K562 (cell line): ENCODE data around the gene PRKD2. TPM values are rescaled to one million over a fixed set of nuclear protein-coding genes. Genes with fewer than 3 reads are reported as not detected.
A peak's percentile ranks its signal among the peaks of the same experiment; 100 is the strongest.

ENCODE experiments used
- ADNP ChIP-seq: fragments of 200-800 bp; sonication (Bioruptor generic); IDR thresholded peaks from 2 replicates; pipeline ENCODE4 v1.6.1; 2016; ENCODE audit warnings: missing genetic modification characterization, missing compliant biosample characterization
- DPF2 ChIP-seq: fragments of 450-650 bp; IDR thresholded peaks from 2 replicates; pipeline ENCODE4 v1.6.1; 2016
- EHMT2 ChIP-seq: fragments of 450-650 bp; IDR thresholded peaks from 2 replicates; pipeline ENCODE4 v1.6.1; 2018; ENCODE audit warnings: antibody characterized with exemption
- ETV1 ChIP-seq: fragments of 450-650 bp; conservative IDR thresholded peaks from 2 replicates; pipeline ENCODE4 v1.6.1; 2016; ENCODE audit warnings: missing genetic modification characterization, control low read depth, low read depth, missing compliant biosample characterization
- HEY1 ChIP-seq: fragments of 250-450 bp; sonication (Bioruptor Pico); IDR thresholded peaks from 2 replicates; pipeline ENCODE4 v1.5.0; 2020; ENCODE audit warnings: mild to moderate bottlenecking, moderate library complexity, borderline replicate concordance
- JUND ChIP-seq, 2 experiments: IDR thresholded peaks; 2 replicates in 1 of 2; 3 replicates in 1 of 2; pipeline ENCODE4 v1.6.1; 2011; ENCODE audit warnings: borderline replicate concordance in 2 of 2, low read depth in 2 of 2, low read length in 2 of 2, improper control_type of control experiment in 1 of 2, missing biosample characterization in 1 of 2, missing genetic modification characterization in 1 of 2, missing genetic modification reagents in 1 of 2
- POLR2AphosphoS5 ChIP-seq: IDR thresholded peaks from 2 replicates; pipeline ENCODE4 v1.6.1; 2011; ENCODE audit warnings: mild to moderate bottlenecking, low read depth, low read length, moderate library complexity; ENCODE audit not compliant: control insufficient read depth, insufficient read depth
- RBBP5 ChIP-seq: fragments of 200-600 bp; sonication (generic); IDR thresholded peaks from 2 replicates; pipeline ENCODE4 v1.6.1; 2012; ENCODE audit warnings: borderline replicate concordance, mild to moderate bottlenecking, low read length, control low read depth, inconsistent platforms; ENCODE audit not compliant: insufficient read depth, poor library complexity, severe bottlenecking
- SMAD2 ChIP-seq: fragments of 150-350 bp; IDR thresholded peaks from 2 replicates; pipeline ENCODE4 v1.6.1; 2014; ENCODE audit warnings: low read depth, mild to moderate bottlenecking, low read length
- SNRNP70 ChIP-seq: fragments of 200-400 bp; formaldehyde crosslinking; optimal IDR thresholded peaks from 2 replicates; pipeline ENCODE3; 2017; ENCODE audit warnings: low read depth, low read length
- TCF3 ChIP-seq: sonication (generic); formaldehyde crosslinking; IDR thresholded peaks from 2 replicates; pipeline ENCODE4 v1.4.0; 2020; ENCODE audit warnings: mild to moderate bottlenecking, missing genetic modification reagents
- TRIM28 ChIP-seq: fragments of 450-650 bp; IDR thresholded peaks from 2 replicates; pipeline ENCODE4 v1.6.1; 2017
- ZNF133 ChIP-seq: fragments of 250-450 bp; sonication (Bioruptor Pico); IDR thresholded peaks from 2 replicates; pipeline ENCODE4 v1.4.0; 2020; ENCODE audit warnings: mild to moderate bottlenecking
- ZNF212 ChIP-seq: fragments of 450-650 bp; formaldehyde crosslinking; IDR thresholded peaks from 2 replicates; pipeline ENCODE4 v1.4.0; 2020; ENCODE audit warnings: mild to moderate bottlenecking
- ZNF444 ChIP-seq: fragments of 250-450 bp; sonication (Bioruptor Pico); IDR thresholded peaks from 2 replicates; pipeline ENCODE4 v1.4.0; 2020; ENCODE audit warnings: mild to moderate bottlenecking, moderate library complexity
- ZZZ3 ChIP-seq: fragments of 450-650 bp; IDR thresholded peaks from 2 replicates; pipeline ENCODE4 v1.6.1; 2016; ENCODE audit warnings: antibody characterized with exemption, mild to moderate bottlenecking, moderate library complexity
- polyA plus RNA-seq, 8 experiments: library from polyadenylated mRNA; depleted of rRNA in 4 of 8; stranded (reverse) in 5 of 8; unstranded in 3 of 8; fragments of >200 nt; fragmentation: Nextera tagmentation in 2 of 8; fragmentation: Illumina TruSeq in 1 of 8; extraction: Ambion mirVana in 2 of 8; extraction: Trizol in 1 of 8; gene quantifications; 2 replicates each; pipeline versions ENCODE4 v1.2.1 to v1.2.3, GENCODE V29; 2011 to 2014; ENCODE audit warnings: inconsistent platforms in 1 of 8, missing spikeins in 1 of 8
- total RNA-seq, 7 experiments: library from RNA; depleted of rRNA in 6 of 7; stranded (reverse); fragments of >200 nt in 6 of 7; fragmentation: Illumina TruSeq in 2 of 7; extraction: Trizol in 2 of 7; gene quantifications; 2 replicates each; pipeline versions ENCODE4 v1.2.1 to v1.2.3, GENCODE V29; 2011 to 2021; ENCODE audit warnings: low replicate concordance in 1 of 7
- TF ChIP-seq, protein P1 (sequence below): fragments of 250-450 bp; sonication (Bioruptor Pico); IDR thresholded peaks from 2 replicates; pipeline ENCODE4 v1.8.0; 2021; ENCODE audit warnings: borderline replicate concordance, mild to moderate bottlenecking, moderate library complexity; ENCODE audit not compliant: poor library complexity, severe bottlenecking
- TF ChIP-seq, protein P2 (sequence below): IDR thresholded peaks from 2 replicates; pipeline ENCODE4 v1.6.1; 2011; ENCODE audit warnings: borderline replicate concordance, low read depth, mild to moderate bottlenecking, moderate library complexity, low read length; ENCODE audit not compliant: insufficient read depth, poor library complexity, severe bottlenecking
- TF ChIP-seq, protein P3 (sequence below): IDR thresholded peaks from 2 replicates; pipeline ENCODE4 v1.6.1; 2012; ENCODE audit warnings: low read depth, low read length, improper control_type of control experiment, borderline replicate concordance

Gene PRKD2
- total and polyA plus RNA-seq, 9 of the 15 experiments (the other 6 are each of a cell fraction or from before 2014, with no cell fraction given), result 1.8 to 60.0 (median 15.0) TPM

- TF ChIP-seq, protein P1, sequence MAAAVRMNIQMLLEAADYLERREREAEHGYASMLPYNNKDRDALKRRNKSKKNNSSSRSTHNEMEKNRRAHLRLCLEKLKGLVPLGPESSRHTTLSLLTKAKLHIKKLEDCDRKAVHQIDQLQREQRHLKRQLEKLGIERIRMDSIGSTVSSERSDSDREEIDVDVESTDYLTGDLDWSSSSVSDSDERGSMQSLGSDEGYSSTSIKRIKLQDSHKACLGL, result no peak
- TF ChIP-seq, protein P2, sequence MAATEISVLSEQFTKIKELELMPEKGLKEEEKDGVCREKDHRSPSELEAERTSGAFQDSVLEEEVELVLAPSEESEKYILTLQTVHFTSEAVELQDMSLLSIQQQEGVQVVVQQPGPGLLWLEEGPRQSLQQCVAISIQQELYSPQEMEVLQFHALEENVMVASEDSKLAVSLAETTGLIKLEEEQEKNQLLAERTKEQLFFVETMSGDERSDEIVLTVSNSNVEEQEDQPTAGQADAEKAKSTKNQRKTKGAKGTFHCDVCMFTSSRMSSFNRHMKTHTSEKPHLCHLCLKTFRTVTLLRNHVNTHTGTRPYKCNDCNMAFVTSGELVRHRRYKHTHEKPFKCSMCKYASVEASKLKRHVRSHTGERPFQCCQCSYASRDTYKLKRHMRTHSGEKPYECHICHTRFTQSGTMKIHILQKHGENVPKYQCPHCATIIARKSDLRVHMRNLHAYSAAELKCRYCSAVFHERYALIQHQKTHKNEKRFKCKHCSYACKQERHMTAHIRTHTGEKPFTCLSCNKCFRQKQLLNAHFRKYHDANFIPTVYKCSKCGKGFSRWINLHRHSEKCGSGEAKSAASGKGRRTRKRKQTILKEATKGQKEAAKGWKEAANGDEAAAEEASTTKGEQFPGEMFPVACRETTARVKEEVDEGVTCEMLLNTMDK, result no peak
- TF ChIP-seq SNRNP70, result no peak
- peak; percentile 57; the same call in 1 of the 2 replicates for TF ChIP-seq TCF3 (CRISPR knock-in tag)
- TF ChIP-seq TRIM28, result no peak
- no peak for TF ChIP-seq ZNF133 (CRISPR knock-in tag)
- TF ChIP-seq RBBP5, result peak; percentile 27
- TF ChIP-seq DPF2, result peak; percentile 61; the same call in 1 of the 2 replicates
- peak; percentile 25; the same call in 1 of the 2 replicates for TF ChIP-seq JUND (IDR thresholded peaks at IDR 0.05; ENCODE audit: borderline replicate concordance, low read depth, low read length)
- peak; percentile 36; the same call in 1 of the 3 replicates for TF ChIP-seq JUND (tag; IDR thresholded peaks at IDR 0.05; ENCODE audit: borderline replicate concordance, low read depth, low read length)
- TF ChIP-seq ZNF444 (CRISPR knock-in tag), result no peak
- 0 out of 2 replicates have a peak, but pooled peaks have one; percentile 26 for TF ChIP-seq POLR2AphosphoS5
- TF ChIP-seq ETV1 (tag), result peak; percentile 59
- TF ChIP-seq EHMT2, result no peak
- no peak for TF ChIP-seq ZNF212 (CRISPR knock-in tag)
- TF ChIP-seq ZZZ3, result no peak
- TF ChIP-seq ADNP (tag), result no peak
- TF ChIP-seq, protein P3, sequence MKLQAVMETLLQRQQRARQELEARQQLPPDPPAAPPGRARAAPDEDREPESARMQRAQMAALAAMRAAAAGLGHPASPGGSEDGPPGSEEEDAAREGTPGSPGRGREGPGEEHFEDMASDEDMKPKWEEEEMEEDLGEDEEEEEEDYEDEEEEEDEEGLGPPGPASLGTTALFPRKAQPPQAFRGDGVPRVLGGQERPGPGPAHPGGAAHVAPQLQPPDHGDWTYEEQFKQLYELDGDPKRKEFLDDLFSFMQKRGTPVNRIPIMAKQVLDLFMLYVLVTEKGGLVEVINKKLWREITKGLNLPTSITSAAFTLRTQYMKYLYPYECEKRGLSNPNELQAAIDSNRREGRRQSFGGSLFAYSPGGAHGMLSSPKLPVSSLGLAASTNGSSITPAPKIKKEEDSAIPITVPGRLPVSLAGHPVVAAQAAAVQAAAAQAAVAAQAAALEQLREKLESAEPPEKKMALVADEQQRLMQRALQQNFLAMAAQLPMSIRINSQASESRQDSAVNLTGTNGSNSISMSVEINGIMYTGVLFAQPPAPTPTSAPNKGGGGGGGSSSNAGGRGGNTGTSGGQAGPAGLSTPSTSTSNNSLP, result no peak
- no peak for TF ChIP-seq SMAD2
- no peak for TF ChIP-seq HEY1
These were observed 19.8 kb upstream of the PRKD2 start (continued) for GRCh38 chr19:46736531-46737297.
